Omental fat pad (tissue), 4 donors: Measurements from ENCODE around the gene IER2. TPM values are rescaled to one million over a fixed set of nuclear protein-coding genes. Genes with fewer than 3 reads are reported as not detected.
A peak's percentile ranks its signal among the peaks of the same experiment; 100 is the strongest.
"Not testable (repeated sequence)": the region's sequence is repeated elsewhere in the genome, so short reads cannot be mapped to it uniquely, and the experiment has no call there.

Experiments used
- ATAC-seq: fragments of 150-250 bp; one replicate; pipeline ENCODE4 v1.9.1; 2016; ENCODE audit warnings: mild to moderate bottlenecking, moderate library complexity; ENCODE audit not compliant: low FRiP score
- DNase-seq: peaks from one replicate; pipeline ENCODE4 v3.0.0-alpha.2; 2019; ENCODE audit warnings: low spot score
- total RNA-seq, 4 donors: library from RNA; depleted of rRNA; stranded (reverse); fragments of >200 nt; gene quantifications; one replicate each; pipeline ENCODE4 v1.1.0, GENCODE V29; 2016
- TF ChIP-seq, protein P1 (sequence below), 3 donors: fragments of 450-650 bp; IDR thresholded peaks; one replicate each; pipeline ENCODE4 v1.5.1; 2016 to 2017; ENCODE audit warnings: antibody characterized with exemption in 3 of 3, mild to moderate bottlenecking in 3 of 3, moderate library complexity in 2 of 3

The IER2 gene
- total RNA-seq, 4 donors from 2014 or later: 110 to 253 (median 210) TPM

DNA sequence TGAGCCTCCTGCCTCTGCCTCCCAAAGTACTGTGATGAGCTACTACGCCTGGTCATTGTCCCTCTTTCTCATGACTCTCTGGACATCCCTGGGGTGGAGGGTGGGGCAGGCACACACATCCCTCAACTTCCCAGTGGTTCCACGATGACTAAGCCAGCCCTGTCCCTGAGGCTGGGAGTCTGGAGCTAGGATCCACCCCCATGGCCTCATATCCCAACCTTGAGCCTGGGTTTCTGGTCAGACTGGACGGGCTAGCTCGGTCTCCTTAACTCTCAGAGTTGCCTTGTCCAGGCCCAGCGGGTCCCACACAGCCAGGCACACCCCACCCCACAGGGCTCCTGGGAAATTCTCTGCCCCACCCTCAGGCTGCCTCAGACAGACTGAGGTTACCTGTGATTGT lies 19.6 kb downstream of the IER2 start:
- ATAC-seq: no peak
- TF ChIP-seq, protein P1, sequence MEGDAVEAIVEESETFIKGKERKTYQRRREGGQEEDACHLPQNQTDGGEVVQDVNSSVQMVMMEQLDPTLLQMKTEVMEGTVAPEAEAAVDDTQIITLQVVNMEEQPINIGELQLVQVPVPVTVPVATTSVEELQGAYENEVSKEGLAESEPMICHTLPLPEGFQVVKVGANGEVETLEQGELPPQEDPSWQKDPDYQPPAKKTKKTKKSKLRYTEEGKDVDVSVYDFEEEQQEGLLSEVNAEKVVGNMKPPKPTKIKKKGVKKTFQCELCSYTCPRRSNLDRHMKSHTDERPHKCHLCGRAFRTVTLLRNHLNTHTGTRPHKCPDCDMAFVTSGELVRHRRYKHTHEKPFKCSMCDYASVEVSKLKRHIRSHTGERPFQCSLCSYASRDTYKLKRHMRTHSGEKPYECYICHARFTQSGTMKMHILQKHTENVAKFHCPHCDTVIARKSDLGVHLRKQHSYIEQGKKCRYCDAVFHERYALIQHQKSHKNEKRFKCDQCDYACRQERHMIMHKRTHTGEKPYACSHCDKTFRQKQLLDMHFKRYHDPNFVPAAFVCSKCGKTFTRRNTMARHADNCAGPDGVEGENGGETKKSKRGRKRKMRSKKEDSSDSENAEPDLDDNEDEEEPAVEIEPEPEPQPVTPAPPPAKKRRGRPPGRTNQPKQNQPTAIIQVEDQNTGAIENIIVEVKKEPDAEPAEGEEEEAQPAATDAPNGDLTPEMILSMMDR (IDR thresholded peaks at IDR 0.05): no peak
- no peak for DNase-seq

DNA sequence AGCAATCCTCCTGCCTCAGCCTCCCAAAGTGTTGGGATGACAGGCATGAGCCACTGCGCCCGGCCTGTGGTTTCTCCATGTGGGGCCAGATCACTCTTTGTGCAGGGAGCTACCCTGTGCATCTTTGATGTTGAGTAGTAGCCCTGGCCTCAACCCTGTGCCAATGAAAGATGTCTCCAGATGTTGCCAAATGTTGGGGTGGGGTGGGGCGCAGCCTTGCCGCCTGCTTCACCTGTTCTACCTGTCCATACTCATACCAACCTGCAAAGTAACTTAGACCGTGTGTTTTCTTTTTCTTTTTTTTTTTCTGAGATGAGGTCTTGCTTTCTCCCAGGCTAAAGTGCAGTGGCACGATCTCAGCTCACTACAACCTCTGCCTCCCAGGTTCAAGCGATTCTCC lies 20.9 kb downstream of the IER2 start:
- DNase-seq (no peak), ATAC-seq (no peak)
- TF ChIP-seq, protein P1 (IDR thresholded peaks at IDR 0.05): no peak

DNA sequence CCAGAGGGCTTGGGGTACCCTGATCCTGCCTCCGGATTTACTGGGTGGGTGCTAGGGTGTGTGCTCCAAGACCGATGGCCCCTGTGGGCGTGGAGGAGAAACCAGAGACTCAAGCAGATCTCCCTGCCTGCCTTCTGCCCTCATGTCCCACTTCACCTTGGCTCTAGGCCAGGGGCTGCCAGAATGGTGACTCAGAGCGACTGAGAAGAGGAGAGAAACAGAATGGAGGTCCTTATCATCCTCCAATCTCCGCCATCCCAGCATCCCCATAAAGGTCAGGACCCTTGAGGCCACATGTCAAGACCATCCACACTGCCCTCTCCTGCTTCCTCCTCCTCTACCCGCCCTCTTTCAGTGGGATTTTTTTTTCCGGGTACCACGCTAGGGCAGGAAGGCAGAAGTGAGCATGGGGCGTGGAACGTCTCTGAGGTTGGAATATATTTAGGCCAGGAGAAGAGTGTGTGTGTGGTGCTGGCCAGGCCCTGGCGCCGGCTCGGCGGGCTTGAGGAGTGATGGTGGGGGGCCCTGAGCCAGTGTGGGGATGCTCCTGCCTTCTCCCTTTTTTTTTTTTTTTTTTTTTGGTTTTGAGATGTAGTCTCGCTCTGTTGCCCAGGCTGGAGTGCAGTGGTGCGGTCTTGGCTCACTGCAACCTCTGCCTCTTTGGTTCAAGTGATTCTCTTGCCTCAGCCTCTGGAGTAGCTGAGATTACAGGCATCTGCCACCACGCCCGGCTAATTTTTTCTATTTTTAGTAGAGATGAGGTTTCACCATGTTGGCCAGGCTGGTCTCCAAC lies 22.3 kb downstream of the IER2 start:
- ATAC-seq: no peak
- TF ChIP-seq, protein P1 (IDR thresholded peaks at IDR 0.05): no peak
- peak; percentile 90 for DNase-seq

DNA sequence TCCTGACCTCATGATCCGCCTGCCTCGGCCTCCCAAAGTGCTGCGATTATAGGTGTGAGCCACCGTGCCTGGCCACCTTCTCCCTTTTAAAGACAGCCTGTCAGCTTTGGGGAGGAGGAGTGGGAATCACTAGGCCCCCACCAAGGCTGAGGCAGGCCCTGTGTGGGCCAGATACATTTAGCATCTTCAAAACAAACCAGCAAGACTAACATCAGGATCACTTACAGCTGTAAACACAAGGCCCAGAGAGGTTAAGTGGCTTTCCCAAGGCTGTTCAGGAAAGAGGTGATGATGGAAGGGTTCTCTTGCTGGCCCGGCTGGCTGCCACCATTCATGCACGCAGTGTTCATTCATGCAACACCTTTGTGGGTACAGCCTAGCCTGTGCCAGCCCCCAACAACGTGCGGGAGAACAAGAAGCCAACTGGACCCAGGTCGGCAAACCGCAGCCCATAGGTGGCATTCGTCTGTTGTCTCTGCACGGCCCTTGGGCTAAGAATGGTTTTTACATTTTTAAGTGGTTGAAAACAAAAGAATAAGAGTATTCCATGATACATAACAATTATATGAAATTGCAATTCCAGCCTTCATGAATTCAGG lies 23.0 kb downstream of the IER2 start:
- ATAC-seq (no peak), DNase-seq (no peak)
- TF ChIP-seq, protein P1 (IDR thresholded peaks at IDR 0.05): no peak

DNA sequence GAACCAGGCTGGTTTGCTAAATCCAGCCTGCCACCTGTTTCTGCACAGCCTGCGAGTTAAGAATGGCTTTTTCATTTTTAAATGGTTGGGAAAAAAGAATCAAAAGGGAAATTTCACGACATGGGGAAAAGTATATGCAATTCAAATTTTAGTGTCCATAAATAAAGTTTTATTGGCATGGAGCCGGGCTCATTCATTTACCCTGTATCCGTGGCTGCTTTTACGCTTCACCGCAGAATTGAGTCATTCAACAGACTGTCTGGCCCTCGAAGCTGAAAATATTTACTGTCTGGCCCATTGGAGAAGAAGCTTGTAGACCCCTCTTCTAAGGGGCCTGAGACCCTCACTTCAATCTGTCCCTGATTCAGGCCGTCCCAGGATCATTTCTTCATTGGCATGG lies 26.1 kb downstream of the IER2 start:
- TF ChIP-seq, protein P1 (IDR thresholded peaks at IDR 0.05): no peak
- no peak for ATAC-seq
- no peak for DNase-seq

DNA sequence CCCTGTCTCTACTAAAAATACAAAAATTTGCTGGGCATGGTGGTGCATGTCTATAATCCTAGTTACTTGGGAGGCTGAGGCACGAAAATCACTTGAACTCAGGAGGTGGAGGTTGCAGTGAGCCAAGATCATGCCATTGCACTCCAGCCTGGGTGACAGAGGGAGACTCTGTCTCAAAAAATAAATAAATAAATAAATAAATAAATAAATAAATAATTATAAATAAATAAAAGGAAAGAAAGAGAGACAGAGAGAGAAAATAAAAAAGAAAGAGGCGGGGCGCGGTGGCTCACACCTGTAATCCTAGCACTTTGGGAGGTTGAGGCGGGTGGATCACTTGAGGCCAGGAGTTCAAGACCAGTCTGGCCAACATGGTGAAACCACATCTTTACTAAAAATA lies 27.4 kb downstream of the IER2 start:
- not testable (repeated sequence) for DNase-seq, ATAC-seq

DNA sequence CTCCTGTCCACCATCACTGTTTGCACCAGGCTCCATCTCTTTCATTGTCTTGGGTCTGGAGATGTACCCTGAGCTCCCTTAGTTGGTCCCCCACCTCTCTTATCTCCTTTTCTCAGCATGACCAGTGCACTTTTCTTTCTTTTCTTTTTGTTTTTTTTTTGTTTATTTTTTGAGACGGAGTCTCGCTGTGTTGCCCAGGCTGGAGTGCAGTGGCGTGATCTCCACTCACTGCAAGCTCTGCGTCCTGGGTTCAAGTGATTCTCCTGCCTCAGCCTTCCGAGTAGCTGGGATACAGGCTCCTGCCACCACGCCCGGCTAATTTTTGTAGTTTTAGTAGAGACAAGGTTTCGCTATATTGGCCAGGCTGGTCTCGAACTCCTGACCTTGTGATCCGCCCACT lies 28.1 kb downstream of the IER2 start:
- ATAC-seq, DNase-seq: not testable (repeated sequence)

DNA sequence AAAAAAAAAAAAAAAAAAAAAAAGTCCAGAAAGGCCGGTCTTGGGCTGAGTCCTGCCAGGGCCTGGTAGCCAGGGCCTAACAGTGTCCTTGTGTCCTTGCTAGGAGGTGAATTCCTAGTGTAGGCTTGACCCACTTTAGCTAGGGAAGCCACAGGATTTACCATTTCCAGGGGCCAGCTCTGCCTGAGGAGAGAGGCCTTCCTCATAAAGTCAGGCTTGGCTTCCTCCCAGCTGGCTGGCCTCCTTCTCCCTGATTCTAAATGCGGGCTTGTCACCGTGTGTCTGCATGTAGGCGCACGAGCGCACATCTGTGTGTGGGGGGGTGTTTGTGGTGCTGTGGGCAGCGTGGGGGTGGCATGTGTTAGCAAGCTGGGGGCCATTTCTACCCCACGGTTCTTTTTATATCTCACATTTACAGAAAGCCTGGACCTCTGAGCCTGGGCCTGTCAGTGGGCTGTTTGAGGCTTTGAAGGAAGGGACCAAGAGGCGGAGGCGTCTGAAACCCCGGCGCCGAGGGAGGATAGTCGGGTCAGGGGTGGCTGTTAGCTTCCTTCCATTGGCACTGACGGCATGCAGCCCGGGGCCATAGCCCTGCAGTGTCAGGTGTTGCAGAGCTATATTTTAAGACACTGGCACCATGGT lies 31.7 kb downstream of the IER2 start:
- DNase-seq (no peak), ATAC-seq (no peak)
- TF ChIP-seq, protein P1 (IDR thresholded peaks at IDR 0.05): no peak

DNA sequence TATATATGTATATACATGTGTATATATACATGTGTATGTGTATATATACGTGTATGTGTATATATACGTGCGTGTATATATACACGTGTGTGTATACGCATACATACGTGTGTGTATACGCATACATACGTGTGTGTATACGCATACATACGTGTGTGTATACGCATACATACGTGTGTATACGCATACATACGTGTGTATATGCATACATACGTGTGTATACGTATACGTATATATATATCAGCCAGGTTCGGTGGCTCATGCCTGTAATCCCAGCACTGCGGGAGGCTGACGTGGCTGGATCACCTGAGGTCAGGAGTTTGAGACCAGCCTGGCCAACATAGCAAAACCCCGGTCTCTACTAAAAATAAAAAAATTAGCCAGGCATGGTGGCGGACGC lies 34.7 kb downstream of the IER2 start:
- not testable (repeated sequence) for ATAC-seq

DNA sequence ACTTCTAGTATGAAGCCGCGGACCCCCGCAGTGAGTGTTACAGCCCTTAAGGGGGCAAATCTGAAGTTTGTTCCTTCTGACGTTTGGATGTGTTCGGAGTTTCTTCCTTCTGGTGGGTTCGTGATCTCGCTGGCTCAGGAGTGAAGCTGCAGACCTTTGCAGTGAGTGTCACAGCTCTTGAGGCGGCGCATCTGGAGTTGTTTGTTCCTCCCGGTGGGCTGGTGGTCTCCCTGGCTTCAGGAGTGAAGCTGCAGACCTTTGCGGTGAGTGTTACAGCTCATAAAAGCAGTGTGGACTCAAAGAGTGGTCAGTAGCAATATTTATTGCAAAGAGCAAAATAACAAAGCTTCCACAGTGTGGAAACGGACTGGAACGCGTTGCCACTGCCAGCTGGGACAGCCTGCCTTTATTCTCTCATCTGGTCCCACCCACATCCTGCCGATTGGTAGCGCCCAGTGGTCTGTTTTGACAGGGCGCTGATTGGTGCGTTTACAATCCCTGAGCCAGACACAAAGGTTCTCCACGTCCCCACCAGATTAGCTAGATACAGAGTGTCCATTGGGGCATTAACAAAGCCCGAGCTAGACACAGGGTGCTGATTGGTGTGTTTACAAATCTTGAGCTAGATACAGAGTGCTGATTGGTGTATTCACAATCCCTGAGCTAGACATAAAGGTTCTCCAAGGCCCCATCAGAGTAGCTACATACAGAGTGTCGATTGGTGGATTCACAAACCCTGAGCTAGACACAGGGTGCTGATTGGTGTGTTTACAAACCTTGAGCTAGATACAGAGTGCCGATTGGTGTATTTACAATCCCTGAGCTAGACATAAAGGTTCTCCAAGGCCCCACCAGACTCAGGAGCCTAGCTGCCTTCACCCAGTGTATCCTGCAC lies 35.8 kb downstream of the IER2 start:
- not testable (repeated sequence) for ATAC-seq

More for the DNA sequence above, 34.7 kb downstream of the IER2 start:
- DNase-seq: not testable (repeated sequence)

More for the DNA sequence above, 35.8 kb downstream of the IER2 start:
- not testable (repeated sequence) for DNase-seq
